Measurements from ENCODE around the gene IGF1R.

The IGF1R gene

DNA sequence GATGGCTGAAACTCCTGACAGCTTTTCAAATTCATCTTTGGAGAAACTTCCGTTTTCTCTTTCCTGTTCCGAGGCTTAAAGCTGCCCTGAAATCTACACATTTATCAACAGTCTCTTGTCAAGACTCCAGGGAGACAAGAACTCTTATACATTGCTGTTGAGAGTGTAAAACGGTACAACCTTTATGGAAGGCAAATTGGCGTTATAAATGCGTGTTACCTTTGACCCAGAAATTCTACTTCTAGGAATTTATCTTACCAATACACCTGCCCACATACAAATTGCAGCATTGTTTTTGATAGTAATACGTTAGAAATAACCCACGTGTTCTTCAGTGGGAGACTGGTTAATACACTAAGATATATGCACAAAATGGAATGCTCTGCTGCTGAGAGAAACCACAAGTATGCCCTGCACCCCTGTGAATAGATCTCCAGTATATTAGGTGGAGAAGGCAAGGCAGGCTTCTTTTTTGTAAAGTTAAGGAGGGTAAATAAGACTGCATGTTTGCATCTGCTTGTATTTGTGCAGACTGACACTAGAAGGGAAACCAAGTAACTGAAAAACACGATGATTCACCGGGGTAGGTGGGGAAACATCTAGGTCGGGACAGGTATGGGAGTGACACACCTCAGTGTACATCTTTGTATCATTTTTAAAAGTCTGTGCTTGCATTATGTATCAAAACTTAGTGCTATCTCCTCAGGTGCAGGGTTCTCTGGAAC is 97.5 kb downstream of the IGF1R start:
- DNase-seq (ENCODE audit: low read depth in 2 of 2): no peak

DNA sequence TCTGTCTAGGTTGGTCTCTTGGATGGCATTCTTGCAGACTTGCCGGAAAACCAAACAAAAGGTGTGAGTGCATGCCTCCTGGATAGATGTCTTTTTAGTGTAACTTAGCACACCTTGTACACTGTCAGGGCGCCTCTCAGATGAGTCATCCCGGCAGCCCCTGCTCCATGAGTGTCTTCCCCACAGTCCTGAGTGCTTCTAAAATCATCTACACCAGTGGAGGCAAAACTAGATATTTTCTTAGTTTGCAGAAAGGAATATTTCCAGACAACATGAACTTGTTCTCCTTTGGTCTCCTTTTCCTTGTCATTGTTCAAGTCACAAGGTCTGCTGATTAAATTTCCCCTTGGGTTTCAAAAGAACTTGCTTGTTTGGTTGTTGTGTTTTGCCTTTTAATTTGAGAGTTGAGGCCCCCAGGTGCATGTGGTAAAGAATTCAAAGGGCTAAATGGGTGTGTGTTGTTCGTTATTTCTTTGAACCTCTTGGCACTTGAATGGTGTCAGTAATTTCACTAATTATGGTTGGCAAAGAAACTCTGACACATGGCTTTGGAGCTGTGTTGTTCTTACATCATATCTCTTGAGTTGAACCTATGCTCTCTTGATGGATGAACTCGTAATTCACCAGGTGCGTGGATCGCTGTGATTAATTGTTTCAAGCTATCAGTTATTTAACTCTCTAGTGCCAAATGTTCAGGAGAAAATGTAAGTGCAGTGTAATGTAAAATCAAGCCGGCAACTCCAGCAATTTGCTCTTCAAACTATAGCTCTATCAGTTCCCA is 98.2 kb downstream of the IGF1R start:
- DNase-seq (ENCODE audit: low read depth in 2 of 2): no peak

GRCh38 chr15:98751767-98752166 is 103.4 kb downstream of the IGF1R start:
- DNase-seq (ENCODE audit: low read depth in 2 of 2): no peak

- DNase-seq (ENCODE audit: low read depth in 2 of 2): no peak
Observed at GRCh38 chr15:98753726-98754656, 105.7 kb downstream of the IGF1R start.

DNA sequence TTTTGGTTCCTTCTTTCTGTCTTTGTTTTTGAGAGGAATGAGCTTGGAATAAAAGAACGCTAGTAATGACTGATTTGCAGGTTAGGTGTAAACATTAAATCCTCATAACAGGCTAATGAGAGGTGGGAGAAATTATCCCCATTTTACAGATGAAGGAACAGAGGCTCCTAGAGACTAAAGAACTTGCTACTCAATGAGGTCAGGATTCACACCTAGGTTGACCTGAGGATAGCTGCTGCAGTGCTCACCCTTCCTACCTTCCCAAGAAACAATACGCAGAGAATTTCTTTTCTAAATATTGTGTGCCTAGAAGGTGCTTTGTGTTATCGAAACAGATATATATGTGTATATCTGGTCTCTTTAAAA is 106.3 kb downstream of the IGF1R start:
- no peak for DNase-seq (ENCODE audit: low read depth in 2 of 2)

DNA sequence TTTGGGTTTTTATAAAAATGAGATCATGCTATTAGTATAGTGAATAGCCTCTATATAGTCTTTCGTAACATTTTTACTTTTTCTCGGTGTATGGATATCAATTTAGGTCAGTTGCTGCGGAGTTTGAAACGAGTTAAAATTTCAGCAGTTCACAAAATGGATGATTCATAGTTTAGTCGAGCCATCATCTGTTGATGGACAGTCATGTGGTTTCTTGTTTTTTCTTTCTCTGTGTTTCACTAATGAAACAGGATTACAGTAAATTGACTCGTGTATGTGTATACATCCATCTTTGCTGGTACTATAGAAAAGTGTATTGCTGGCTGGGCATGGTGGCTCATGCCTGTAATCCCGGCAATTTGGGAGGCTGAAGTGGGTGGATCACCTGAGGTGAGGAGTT is 106.8 kb downstream of the IGF1R start:
- DNase-seq (ENCODE audit: low read depth in 2 of 2): no peak

- no peak for DNase-seq (ENCODE audit: low read depth in 2 of 2)
Observed at GRCh38 chr15:98755781-98756180, 107.4 kb downstream of the IGF1R start.

- no peak for DNase-seq (ENCODE audit: low read depth in 2 of 2)
Observed at GRCh38 chr15:98758224-98758623, 109.9 kb downstream of the IGF1R start.

- DNase-seq (ENCODE audit: low read depth in 2 of 2): no peak
Observed at GRCh38 chr15:98759277-98759676, 110.9 kb downstream of the IGF1R start.

DNA sequence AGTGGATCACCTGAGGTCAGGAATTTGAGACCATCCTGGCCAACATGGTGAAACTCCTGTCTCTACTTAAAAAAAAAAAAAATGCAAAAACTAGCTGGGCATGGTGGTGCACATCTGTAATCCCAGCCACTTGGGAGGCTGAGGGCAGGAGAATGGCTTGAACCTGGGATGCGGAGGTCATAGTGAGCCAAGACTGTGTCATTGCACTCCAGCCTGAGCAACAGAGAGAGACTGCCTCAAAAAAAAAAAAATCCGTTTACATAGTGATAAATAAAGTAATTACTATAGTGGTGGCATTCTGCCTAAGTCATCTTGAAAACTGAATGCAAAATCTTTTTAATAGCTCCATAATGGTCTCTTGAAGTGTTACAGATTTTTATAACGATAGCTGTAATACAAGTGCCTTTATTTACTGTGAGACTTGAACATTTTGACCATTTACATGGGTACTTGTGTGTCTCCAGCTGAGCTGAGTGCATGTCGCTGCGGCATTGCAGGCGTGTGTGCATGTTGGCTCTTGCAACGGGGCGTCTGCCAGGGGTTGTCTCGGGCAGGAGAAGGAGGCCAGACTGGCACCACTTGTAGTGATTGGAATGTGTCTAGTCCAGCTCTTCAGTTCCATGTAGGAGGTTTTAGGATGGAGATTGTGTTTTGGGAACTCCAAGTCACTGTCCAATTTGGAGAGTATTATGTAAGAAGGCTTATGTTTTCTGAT is 111.9 kb downstream of the IGF1R start:
- no peak for DNase-seq (ENCODE audit: low read depth in 2 of 2)

DNA sequence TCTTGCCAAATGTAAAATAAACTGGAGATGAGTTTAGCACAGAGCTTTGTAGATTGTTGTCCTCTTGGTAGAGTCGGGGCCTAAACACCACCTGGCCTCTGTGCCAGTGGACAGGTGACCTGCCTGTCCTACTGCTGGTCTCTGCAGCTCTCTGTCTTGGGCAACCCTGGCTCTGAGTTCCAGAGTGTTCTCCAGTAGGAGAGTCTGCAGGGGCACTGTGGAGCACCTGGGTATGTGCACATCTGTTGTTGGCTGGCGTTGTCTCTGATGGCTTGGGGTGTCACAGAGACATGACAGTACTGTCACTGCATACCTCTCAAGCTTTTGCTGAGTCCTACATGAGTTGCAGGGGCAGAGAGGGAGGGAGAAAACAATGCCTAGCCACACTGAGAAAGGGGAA is 112.6 kb downstream of the IGF1R start:
- DNase-seq (ENCODE audit: low read depth in 2 of 2): no peak

DNA sequence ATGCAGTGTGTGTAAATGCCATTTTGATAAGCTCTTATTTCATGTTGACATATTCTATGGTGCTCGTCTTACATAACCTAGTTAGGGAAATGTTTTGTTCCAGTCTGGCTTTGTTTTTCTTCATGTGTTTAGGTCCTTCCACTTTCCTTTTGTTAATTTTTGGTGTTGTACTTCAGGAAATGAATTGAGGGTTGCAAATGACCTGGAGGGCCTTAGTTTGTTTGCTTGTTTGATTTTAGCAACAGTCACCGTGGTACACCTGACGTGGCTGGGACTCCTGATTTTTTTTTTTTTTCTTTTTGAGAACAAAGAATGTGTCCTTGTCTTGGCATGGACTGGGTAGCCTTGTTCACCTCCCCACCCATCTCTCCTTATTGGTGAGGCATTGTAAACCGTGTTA is 114.8 kb downstream of the IGF1R start:
- no peak for DNase-seq (ENCODE audit: low read depth in 2 of 2)

- no peak for DNase-seq (ENCODE audit: low read depth in 2 of 2)
Observed at GRCh38 chr15:98764291-98764690, 116.0 kb downstream of the IGF1R start.

GRCh38 chr15:98765610-98766009 is 117.3 kb downstream of the IGF1R start:
- DNase-seq (ENCODE audit: low read depth in 2 of 2): no peak

- DNase-seq (ENCODE audit: low read depth in 2 of 2): no peak
Observed at GRCh38 chr15:98767692-98768091, 119.4 kb downstream of the IGF1R start.

- no peak for DNase-seq (ENCODE audit: low read depth in 2 of 2)
Observed at GRCh38 chr15:98769867-98770266, 121.5 kb downstream of the IGF1R start.

DNA sequence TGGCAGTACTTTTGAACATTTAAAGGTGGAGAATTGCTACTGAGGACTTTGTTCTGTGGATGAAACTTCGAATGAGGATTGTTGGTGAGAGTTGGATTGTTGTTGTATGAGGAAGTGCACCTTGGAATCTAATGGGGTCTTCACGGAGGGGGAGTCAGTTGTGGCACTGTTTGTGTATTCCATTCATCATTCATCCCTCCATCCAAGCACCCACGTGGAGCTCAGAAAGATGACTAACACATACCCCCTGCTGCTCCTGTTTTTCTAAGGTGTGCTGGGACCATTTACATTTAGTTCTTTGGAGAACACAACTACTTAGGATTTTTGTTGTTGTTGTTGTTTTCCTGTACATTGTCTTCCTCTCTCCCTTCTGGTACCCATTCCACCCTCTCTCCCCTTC is 122.6 kb downstream of the IGF1R start:
- DNase-seq (ENCODE audit: low read depth in 2 of 2): no peak

DNA sequence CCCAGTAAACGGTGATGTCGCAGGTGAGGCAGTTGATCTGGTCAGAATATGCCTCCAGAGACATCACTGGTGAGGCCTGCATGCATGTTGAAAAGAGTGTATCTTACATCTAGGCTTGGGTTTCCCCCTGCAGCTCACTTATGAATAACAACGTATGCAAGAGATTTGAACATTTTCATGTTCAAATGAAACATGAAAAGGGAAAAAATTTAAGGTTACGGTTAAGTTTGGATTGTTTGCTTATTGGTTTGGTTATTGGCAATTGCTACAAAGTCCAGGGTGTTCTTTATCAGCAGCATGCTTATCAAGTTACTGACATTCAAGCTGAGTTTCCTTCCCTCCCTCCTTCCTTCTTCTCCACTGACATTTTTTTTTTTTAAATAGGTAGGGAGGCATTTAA is 123.2 kb downstream of the IGF1R start:
- no peak for DNase-seq (ENCODE audit: low read depth in 2 of 2)

- DNase-seq (ENCODE audit: low read depth in 2 of 2): no peak
Observed at GRCh38 chr15:98772895-98773294, 124.6 kb downstream of the IGF1R start.

DNA sequence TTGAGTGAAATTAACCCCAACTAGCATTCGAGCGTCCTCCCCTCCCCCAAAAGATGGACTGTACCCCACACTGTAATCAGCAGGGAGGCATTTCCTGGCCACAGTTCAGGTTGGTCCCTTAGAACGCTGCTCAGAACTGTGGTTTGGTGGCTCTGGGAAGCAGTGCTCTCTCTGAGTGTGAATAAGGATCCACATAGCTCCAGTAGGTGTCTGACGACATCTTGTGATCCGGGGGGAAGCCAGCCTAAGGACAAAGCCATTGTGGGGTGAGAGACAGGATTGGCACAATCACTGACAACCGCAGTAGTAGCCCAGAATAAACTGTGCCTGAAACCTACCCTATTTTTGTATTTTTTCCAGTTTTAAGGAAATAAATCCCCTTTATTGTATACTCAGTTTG is 125.3 kb downstream of the IGF1R start:
- DNase-seq (ENCODE audit: low read depth in 2 of 2): no peak

DNA sequence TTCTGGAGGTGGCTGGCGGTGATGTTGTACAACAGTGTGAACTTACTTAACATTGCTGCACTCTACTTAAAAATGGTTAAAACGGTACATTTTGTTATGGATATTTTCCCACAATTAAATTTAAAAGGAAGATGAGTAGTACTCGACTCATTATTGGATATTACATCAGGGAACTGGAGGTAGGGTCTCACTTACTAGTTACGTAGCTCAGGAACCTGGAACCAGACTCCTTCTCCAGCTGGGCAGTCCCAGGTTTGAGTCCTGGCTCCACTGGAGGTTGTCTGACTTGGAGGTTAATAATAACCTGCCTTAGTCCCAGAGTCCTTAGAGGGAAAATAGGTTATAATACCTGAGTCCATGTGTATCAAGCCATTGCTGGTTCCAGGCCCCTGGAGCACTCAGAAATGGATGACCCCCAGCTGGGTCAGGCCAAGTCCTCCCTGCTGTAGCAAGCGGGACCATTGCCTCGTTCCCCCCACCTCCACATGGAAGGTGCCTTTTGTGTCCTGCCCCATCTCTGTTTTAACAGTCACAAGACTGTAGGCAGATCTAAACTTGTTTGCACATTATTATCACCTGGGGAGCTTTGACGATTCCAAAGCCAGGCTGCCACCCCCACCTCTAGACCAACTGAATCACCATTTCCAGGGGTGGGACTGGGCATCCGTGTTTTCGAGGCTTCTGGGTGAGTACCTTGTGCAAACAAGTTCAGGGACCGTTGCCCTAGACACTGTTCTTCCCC is 126.6 kb downstream of the IGF1R start:
- DNase-seq (ENCODE audit: low read depth in 2 of 2): no peak

Data from stimulated activated CD4-positive, alpha-beta T cell treated with anti-CD3 and anti-CD28 coated beads, Interleukin-1b, Interleukin-23, amount 100 ng/mL, for 1 hour (primary cell).